ENCODE results near the gene TEAD3.
A peak's percentile ranks its signal among the peaks of the same experiment; 100 is the strongest.

The TEAD3 gene

DNA sequence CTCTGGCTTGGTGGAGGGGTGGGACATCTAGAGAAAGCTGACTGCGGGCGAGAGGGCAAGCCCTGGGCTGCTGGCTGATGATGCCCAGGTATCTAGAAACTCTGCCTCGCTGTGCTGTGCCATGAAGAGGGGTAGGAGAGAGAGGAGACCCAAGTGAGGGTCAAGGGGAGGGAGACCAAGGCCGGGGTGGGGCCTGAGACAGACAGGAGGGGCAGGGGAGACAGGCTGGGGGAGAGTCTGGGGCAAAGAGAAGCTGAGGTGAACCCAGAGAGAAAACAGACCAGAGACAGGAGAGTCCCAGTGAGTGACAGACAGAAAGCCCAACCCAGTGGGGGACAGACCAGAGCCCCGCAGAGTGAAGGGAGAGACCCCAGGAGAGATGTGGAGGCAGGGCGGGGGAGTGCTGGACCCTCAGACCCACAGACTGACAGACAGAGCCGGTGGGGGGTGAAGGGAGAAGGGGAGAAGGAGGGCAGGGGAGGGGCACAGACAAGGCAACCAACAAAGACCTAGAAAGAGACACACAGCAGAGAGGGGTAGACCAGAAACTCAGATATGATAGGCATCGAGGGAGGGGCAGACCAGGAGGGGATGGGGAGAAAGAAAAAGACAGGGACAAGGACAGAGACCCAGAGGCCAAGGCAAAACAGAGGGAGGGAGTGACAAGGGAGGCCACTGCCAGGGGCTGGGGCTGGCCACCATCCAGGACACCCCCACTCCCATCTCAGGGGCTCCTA is 5.9 kb downstream of the TEAD3 start:
- FAIRE-seq, result no peak

DNA sequence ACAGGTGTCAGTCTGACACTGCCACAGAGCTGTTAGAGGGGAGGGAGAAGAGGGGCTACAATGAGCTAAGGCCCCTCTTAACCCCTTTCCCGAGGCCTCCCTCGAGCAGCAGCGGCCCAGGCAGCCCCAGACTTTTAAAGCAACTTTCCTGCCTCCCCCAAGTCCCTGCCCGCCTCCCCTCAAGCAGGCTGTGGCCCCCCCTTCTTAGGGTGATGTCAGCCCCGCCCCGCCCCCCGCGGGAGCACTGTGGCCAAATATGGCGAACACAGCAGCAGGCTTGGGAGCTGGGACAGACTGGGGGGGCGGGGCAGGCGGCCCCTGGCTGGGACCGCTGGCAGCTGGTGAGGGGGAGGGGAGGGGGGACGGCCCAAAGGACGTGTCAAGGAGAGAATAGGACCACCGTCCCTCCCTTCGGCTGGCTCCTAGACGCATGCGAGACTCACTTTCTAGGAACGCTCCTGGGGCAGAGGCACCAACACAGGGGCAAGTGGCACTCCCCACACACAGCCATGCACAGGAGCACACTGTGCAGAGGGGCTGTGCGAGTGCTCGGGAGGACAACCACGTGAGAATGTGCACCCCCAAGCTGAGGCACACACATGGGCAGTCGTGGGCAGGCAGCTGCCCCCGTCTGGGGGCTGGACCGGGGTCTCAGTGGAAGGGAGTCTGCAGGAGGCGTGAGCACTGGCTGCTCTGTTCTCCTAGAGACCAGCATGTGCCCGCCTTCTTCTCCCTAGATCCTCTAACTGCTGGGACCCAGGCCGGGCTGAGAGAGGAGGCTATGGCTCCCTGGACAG is 6.7 kb downstream of the TEAD3 start:
- FAIRE-seq, result no peak

DNA sequence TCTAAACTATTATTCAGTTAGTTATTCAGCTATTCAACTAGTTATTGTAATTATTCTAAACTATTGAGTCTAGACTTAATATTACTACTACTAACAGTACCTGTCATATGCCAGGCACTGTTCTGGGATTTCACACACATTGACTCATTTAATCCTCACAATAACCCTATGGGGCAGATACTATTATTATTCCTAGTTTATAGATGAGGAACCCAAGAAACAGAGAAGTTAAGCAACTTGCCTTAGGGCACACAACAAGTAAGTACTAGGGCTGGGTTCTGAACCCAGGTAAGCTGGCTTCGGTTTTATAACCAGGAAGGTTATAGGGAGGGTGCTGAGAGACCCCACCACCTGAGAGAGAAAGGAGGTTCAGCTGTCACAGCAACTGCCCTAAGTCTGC is 7.8 kb downstream of the TEAD3 start:
- FAIRE-seq, result no peak

DNA sequence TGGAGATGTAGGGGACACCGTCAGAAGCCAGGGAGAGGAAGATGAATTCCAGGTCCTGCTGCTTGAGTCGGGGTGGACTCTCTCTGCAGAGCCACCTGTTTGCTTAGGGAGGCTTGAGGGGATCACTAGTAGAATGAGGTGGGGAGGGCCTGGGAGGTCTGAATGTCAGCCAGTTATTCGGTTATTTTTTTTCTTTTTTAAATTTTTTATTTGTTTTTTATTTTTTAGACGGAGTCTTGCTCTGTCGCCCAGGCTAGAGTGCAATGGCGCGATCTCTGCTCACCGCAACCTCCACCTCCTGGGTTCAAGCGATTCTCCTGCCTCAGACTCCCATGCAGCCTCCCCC is 8.4 kb downstream of the TEAD3 start:
- FAIRE-seq, result no peak

DNA sequence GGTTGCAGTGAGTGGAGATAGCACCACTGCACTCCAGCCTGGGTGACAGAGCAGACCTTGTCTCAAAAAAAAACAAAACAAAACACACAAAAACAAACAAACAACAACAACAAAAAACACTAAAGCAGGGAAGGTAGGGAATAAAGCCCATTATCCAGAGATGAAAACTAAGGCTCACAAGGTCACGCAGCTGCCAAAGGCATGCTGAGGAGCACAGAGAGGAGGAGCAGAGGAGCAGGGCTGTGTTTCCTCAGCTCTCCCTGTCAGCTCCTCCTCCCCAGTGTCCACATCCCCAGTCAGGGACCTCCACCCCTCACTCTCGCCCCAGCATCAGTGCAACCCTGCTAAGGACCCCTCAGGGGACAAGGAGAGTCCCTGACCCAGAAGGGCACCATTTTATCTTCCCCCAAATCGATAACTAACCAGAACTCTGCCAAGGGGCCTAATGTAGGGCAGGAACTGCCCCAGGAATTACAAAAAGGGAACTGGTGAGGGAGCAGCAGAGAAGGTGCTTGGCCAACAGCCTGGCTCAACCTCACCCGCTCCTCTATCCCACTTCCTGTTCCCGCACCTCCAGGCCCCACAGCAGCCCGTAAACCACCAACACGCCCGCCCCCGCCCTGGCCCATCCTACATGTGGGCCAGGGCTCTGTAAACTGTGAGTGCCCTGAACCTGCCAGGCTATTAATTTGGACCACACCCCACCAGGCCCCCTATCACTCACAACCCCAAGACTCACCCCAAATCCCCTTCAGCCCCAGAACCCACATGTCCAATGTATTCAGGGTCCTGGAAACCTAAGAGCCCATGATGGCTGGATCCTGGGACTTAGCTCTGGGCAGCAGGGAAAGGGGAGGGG is 9.0 kb downstream of the TEAD3 start:
- FAIRE-seq, result no peak

DNA sequence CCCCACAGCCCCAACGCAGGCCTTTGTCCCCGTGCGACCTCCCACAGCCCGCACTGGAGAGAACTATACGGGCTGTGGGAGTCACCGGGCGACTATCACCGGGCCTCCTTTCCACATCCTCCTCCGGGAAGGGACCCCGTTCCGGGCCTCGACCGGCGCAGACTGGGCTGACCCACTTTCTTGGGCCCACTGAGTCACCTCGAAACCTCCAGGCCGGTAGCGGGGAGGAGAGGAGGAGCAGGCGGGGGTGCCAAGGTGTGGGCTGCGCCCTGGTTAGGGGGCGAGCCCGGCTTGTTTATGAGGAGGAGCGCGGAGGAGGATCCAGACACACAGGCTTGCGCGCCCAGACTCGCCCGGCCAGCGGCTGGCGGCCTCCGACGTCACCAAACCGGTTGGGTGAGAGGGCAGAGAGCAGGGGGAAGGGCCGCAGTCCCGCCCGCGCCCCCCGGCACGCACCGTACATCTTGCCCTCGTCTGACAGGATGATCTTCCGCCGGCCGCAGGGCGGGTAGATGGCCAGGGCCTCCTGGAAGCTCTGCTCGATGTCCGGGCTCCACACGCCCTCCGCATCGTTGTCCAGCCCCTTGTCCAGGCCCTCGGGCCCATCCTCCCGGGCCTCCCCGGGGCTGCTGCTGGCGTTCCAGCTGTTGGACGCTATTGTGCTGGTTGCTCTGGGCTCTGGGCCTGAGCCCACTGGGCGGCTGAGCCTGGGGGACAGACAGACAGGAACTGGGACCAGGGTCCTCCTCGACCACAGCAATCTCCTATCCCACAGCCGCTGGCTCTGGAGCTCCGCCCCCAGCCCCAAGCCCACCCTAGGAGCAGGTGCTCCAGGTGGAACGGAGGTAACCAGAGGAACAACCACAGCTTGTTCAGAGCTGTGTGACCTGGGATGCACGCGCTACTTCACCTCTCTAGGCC is 10.6 kb downstream of the TEAD3 start:
- no peak for FAIRE-seq

DNA sequence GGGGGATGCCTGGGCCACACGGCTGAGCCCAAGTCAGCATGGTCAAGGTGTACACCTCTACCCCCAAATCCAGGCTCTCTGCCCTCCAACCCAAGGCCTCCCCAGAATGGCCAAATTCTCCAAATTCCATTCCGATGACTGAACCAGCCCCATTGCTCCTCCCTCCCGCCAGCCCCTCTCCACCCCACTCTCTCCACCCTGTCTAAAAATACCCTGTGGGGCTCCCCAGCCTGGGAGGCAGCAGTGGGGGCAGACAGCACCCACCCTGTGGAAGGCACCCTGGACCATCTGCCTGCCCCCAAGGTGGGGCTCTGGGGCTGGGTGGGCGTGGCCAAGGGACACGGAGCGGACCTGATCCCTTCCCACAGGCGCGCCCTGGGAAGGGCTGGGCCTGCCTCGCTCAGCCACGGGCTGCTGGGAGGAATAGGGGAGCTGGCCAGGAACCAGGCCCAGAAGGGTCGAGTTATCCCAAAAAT is 11.4 kb downstream of the TEAD3 start:
- peak; percentile 48 for FAIRE-seq

DNA sequence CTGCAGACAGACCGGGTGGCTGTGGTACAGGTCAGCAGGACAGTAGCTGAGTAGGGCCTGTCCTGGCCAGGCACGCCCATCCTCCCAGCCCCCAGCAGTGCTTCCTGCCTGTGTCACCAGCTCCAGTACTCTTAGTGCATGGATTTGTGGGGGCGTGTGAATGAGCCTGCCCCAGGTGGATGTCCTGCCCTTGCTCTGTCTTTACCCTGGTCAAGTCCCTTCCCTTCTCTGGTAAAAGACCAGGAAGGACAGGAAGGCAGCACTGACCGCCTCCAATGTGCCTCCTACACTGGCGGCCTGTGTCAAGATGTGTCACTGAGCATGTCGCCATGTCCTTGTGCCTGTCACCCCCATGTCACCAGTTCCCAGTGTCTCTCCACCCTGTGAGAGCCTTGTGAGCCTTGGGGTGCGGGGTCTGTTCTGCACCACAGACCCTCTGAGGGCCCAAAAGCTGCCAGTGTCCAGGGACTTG is 11.9 kb downstream of the TEAD3 start:
- no peak for FAIRE-seq

DNA sequence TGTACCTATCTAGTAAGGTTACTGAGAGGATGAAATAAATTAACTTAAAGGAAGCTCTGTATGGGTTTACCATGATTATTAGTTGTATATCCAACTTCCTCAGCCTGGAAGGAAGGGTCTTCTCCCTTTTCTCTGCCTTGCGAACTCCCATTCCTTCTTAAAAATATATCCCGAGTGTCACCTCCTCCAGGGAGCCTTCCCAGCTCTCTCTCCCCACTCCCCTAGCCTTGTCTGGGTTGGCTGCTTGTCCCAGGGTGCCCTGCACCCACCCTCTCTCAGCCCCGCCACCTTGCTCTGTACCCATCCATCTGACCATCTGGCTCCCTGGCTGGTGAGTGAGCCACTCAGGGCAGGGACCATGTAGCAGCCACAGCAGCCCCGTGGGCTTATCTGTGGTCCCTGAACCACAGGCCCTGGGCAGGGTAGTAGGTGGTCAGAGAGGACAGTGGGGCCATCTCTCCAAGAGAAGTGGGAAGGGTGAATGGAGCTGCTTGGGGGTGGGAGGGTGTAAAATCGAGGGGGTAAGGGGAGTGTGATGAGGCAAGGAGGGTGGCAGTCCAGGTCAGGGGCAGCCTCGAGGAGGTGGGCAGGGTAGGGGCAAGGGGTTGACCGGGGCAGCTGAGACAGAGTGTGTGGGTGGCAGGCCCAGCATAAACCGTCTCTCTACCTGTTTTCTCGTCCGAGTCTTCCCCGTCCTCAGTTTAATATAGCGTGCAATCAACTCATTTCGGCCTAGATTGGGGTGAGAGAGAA is 12.8 kb downstream of the TEAD3 start:
- FAIRE-seq, result no peak

DNA sequence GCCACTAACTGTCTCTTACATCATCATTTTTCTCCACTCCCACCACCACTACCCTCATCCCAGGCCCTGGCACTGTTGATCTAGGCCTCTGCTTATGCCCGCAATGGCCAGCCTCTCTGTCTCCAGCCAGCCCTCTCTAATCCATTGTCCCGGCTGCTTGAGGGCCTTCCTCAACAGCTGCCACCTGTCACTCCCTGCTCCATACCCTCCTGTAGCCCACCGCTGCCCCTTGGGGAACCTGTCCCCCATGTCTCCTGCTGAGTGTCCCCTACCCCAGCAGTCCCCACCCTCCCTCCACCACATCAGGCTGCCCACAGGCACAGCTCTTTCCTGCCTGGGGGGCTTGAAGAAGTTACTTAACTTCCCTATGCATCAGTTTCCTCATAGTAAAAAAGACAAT is 13.4 kb downstream of the TEAD3 start:
- FAIRE-seq, result no peak

DNA sequence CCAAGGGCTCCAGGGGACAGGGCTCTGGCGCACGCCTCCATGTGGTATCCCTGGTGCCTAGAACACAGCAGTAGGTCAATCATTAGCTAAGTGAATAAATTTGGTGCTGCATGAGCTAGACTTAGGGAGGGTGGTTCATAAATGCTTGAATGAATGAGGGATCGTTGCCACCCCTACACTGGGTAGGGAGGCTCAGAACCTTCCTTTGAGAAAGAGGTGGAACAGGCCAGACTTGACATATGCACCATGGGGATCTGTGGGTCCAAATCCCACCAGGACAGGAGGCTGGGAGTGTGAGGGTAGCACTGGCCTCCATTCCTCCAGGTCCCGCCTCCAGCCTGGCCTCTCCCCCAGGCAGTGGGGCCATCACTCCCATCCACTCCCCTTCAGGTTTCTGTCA is 13.8 kb downstream of the TEAD3 start:
- no peak for FAIRE-seq

DNA sequence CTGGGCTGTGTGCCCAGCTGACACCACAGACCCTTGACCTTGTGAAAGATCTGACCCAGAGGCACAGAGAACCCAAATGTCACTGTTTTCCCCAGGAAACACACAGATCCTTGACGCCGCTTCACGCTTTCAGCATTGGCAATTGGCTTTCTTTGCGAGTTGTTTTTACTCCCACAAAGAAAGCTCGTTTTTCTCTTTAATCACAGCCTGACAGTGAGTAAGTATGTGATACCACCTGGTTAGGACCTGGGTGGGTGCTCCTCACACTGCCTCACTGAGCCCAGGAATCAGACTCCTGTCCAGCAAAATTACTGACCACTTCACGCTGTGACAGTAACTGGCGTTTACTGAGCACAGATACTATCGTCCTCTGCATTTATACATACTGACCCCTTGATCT is 15.7 kb downstream of the TEAD3 start:
- no peak for FAIRE-seq

DNA sequence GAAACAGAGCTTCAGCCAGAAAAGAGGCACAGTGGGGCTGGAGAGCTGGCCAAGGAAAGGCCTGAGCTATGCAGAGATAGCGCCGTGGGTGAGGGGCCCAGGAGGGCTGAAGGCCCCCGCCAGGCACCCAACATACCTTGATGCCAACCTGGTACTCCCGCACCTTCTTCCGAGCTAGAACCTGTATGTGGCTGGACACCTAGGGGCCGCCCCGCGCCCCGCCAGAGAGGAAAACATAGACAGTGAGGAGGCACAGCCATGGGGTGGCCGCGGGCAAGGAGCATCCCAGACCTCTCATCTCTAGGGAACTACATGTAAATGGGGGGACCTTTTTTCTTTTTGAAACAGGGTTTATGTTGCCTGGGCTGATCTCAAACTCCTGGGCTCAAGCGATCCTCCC is 16.7 kb downstream of the TEAD3 start:
- no peak for FAIRE-seq

DNA sequence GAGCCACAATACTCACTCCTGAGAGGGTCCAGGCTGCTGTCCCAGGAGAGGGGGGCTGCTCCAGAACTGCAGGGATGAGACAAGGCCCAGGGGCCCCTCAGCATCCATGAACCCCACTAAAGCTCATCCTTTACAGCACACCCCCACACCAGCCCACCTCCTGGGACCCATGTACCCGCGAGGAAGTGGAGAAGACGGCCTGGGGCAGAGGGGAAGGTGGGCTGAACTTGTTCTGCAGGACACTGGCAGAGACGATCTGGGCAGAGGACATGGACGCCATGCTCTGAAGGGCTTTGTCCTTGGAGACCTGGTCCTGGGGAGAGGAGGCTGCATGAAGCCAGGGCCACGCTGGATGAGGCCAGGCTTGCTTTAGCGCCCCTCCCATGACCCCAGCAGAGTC is 18.6 kb downstream of the TEAD3 start:
- FAIRE-seq, result no peak

DNA sequence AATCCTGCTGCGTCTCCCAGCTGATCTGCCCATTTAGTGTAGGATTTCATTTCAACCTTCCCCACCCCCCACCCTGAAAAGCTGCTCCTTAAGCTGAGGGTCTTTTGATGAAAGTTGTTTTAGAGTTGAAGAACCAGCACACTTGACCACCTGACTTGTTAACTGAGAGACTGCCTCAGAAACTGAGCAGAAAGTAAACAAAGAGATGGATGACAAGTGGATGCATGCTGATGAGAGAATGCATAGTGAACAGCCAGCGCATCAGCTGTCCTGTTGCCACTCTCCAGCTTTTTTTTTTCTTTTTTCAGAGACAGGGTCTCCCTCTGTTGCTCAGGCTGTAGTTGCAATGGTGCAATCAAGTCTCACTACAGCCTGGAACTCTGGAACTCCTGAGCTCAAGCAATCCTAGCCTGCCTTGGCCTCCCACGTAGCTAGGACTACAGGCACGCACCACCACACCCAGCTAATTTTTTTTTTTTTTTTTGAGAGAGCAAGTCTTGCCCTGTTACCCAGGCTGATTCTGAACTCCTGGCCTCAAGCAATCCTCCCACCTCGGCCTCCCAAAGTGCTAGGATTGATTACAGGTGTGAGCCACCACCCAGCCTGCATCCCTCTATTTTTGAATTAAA is 19.2 kb downstream of the TEAD3 start:
- no peak for FAIRE-seq

DNA sequence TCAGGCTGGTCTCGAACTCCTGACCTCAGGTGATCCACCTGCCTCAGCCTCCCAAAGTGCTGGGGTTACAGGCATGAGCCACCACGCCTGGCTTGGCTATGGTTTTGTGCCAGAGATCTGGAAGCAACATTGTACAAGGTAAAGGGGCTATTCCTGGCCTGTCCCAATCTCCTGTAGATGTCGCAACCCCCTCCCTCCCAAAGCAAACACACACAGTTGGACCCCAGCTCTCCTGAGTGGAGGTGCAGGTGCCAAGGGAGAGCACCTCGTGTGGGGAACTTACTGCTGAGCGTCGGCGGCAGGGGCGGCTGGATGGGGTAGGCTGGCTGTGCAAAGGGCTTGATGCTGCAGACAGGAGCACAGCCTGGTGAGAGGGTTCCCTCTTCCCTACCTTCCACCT is 19.9 kb downstream of the TEAD3 start:
- no peak for FAIRE-seq

DNA sequence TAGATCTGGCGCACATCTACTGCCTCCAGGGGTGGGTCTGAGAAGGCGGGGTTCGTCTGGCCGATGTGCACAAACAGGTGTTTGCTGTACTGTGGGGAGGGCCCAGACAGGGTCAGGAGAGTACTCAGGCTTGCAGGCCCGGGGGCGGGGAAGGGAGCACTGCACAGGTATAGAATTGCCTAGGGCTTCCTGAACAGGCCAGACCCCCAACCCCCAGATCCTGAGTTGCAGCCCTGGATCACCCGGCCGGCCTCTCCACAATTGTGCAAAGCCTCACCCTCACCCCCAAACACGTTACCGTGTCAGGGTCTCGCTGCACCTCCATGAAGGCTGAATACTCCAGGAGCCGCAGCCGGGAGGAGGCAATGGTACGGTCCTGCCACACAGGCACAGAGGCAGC is 20.9 kb downstream of the TEAD3 start:
- FAIRE-seq, result no peak

DNA sequence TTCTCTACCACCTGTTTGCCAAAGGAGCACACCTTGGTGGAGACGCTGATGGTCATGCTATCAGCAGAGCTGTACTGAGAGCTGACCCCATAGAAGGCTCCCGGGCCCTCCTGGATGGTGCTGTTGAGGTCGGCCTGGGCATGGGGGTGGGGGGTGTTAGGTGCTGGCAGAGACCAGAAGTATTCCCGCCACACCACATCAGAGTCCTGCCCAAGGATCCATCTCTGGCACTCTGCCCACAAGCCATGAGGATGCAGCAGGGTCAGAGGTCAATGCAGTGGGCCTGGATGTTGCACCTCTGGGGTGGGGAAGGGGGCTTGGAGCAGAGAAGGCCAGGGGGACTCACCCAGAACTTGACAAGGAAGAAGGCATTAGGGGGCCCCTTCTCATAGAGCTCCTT is 21.3 kb downstream of the TEAD3 start:
- FAIRE-seq, result no peak

DNA sequence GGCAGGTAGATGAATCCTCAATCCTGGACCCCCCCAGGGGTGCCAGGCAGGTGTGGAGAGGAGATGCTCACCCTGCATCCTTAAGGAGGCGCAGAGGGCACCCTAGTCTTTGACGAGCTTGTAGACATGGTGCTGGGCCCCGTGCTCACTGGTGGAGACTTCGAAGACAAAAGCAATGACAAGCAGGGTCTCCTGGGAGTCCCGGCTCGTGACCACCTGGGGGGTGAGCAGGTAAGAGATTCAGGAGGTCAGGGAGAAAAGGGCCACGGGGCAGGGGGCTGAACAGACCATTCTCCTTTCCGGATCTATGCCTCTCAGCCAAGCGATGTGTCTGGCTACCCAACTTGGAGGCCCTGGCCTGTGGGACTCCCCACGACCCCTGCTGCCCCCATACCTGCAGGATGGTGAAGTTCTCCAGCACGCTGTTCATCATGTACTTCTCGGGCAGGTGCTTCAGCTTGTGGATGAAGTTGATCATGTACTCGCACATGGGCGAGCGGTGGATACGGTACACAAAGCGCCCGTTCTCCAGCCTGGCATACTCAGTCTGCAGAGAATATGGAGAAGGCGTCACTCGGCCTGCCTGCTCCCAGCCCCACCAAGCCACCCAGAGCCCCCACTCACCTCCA is 21.8 kb downstream of the TEAD3 start:
- no peak for FAIRE-seq

DNA sequence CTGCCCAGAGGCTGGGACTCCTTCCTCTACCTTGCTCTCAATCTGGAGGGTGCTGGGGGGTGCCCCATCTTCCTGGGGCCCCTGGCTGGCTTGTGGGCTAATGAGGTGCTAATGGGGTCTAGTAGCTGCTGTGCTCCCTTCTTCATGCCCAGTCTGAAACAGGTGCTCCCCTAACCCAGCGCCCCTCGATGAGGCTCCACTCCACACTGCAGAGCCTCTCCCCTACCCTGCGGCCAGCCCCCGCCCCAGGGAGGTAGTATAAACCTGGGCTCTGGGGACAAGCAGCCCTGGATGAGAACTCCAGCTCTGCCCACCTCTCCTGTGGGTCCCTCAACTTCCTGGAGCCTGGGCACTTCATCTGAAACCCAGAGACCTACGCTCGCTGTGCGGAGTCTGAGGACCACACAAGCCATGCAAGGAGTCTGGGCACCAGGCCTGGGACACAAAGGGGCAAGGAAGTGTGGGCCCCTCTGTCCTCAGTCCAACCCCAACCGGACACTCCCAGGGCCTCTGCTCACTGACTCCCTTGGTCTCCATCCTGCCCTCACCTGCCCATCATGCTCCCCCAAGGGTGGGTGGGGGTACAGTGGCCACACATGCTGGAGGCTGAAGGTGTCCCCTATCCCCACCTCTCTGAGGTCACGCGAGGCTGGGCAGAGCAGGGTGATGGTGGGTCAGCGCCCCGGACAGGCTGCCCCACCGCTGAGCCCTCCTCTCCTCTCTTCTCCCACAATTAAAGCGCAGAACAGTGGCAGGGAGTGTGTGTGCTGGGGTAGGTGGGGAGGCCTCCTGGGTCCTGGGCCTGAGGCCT is 22.5 kb downstream of the TEAD3 start:
- no peak for FAIRE-seq

Measured in G401.6 (cell line).